HG02571 (cell line): ENCODE results near the gene SPACA4.
"Not testable (repeated sequence)": the region's sequence is repeated elsewhere in the genome, so short reads cannot be mapped to it uniquely, and the experiment has no call there.

Experiments used
- ATAC-seq: cut with Tn5 transposase; IDR thresholded peaks from one replicate; pipeline ENCODE4 v1.9.1; 2021; ENCODE audit warnings: mild to moderate bottlenecking, moderate library complexity; ENCODE audit not compliant: unreplicated experiment

SPACA4 gene

GRCh38 chr19:48606463-48607358 lies at the start of gene SPACA4:
TSS of gene SPACA4 (plus strand) at chr19:48606742. CDS start at chr19:48606979, 237 bp downstream.
- ATAC-seq: no peak

GRCh38 chr19:48556825-48557224 lies 49.7 kb upstream of the SPACA4 start:
- no peak for ATAC-seq

GRCh38 chr19:48558018-48558684 lies 48.4 kb upstream of the SPACA4 start:
- ATAC-seq: no peak

GRCh38 chr19:48560095-48560530 lies 46.4 kb upstream of the SPACA4 start:
- ATAC-seq: no peak

GRCh38 chr19:48561412-48561811 lies 45.1 kb upstream of the SPACA4 start:
- ATAC-seq: no peak

GRCh38 chr19:48565090-48565489 lies 41.5 kb upstream of the SPACA4 start:
- ATAC-seq: no peak

- no peak for ATAC-seq
These were observed 38.1 kb upstream of the SPACA4 start for GRCh38 chr19:48568345-48568886.

GRCh38 chr19:48569814-48570213 lies 36.7 kb upstream of the SPACA4 start:
- no peak for ATAC-seq

- no peak for ATAC-seq
These were observed 35.0 kb upstream of the SPACA4 start for GRCh38 chr19:48571378-48572162.

- ATAC-seq: no peak
These were observed 33.4 kb upstream of the SPACA4 start for GRCh38 chr19:48573163-48573505.

- no peak for ATAC-seq
These were observed 30.5 kb upstream of the SPACA4 start for GRCh38 chr19:48575931-48576622.

- not testable (repeated sequence) for ATAC-seq
These were observed 28.6 kb upstream of the SPACA4 start for GRCh38 chr19:48577908-48578307.

GRCh38 chr19:48578891-48579290 lies 27.7 kb upstream of the SPACA4 start:
- ATAC-seq: no peak

- ATAC-seq: no peak
These were observed 24.4 kb upstream of the SPACA4 start for GRCh38 chr19:48582168-48582567.

GRCh38 chr19:48587387-48587786 lies 19.2 kb upstream of the SPACA4 start:
- no peak for ATAC-seq

- ATAC-seq: no peak
These were observed 17.7 kb upstream of the SPACA4 start for GRCh38 chr19:48588670-48589401.

- no peak for ATAC-seq
These were observed 15.5 kb upstream of the SPACA4 start for GRCh38 chr19:48591021-48591420.

- ATAC-seq: no peak
These were observed 11.4 kb upstream of the SPACA4 start for GRCh38 chr19:48595171-48595570.

GRCh38 chr19:48595833-48596232 lies 10.7 kb upstream of the SPACA4 start:
- ATAC-seq: no peak

GRCh38 chr19:48596237-48596636 lies 10.3 kb upstream of the SPACA4 start:
- no peak for ATAC-seq
